Erythroblast (primary cell): ENCODE data around the gene BPNT1.

Experiments
- GATA1 ChIP-seq: IDR thresholded peaks from 2 replicates; pipeline ENCODE4 v1.6.1; 2011; ENCODE audit warnings: low read depth, mild to moderate bottlenecking, control low read depth, low read length, moderate library complexity
- POLR2A ChIP-seq: IDR thresholded peaks from 2 replicates; pipeline ENCODE4 v1.6.1; 2011; ENCODE audit warnings: mild to moderate bottlenecking, low read length

DNA sequence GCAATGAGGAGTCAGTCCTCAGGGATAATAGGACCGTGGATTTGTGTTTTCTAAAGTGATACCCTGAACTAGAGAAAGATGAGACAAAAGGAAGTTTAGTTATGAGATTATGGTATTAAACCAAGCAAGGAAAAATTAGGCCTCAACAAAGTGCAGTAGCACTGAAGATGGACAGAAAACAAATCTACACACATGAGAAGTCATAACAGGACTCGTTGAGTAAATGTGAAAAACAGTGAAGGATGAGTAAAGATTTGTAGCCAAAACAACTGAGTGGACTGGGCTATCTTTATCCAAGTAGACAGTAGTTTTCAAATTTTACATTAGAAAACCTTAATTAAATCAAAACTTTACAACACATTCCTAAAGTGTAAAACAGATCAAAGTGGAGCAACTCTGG lies 58.3 kb downstream of the BPNT1 start:
- no peak for TF ChIP-seq POLR2A
- no peak for TF ChIP-seq GATA1
